Esophagus muscularis mucosa (tissue), 4 donors: ENCODE measurements around the gene PIGZ. TPM values are rescaled to one million over a fixed set of nuclear protein-coding genes. Genes with fewer than 3 reads are reported as not detected.

Source experiments
- DNase-seq: peaks from one replicate; pipeline ENCODE4 v3.0.0-alpha.2; 2017; ENCODE audit errors: extremely low spot score
- H3K27ac ChIP-seq, 4 donors: fragments of 200-600 bp; sonication (generic); replicated peaks in 1 of 4; 1 replicate in 3 of 4; 2 replicates in 1 of 4; pipeline ENCODE4 v1.5.1; 2016 to 2019; ENCODE audit warnings: mild to moderate bottlenecking in 1 of 4
- H3K27me3 ChIP-seq, 4 donors: fragments of 200-600 bp; sonication (generic); one replicate each; pipeline versions ENCODE4 v1.5.1 to v1.6.0; 2016 to 2019
- H3K36me3 ChIP-seq, 4 donors: fragments of 200-600 bp; sonication (generic); one replicate each; pipeline ENCODE4 v1.5.1; 2016 to 2019
- H3K4me1 ChIP-seq, 4 donors: fragments of 200-600 bp; sonication (generic); one replicate each; pipeline ENCODE4 v1.5.1; 2016 to 2019
- H3K4me3 ChIP-seq, 4 donors: fragments of 200-600 bp; sonication (generic); 1 replicate in 2 of 4; 2 replicates in 2 of 4; pipeline ENCODE4 v1.5.1; 2016 to 2019; ENCODE audit warnings: mild to moderate bottlenecking in 4 of 4, moderate library complexity in 1 of 4
- H3K9me3 ChIP-seq, 4 donors: fragments of 200-600 bp; sonication (generic); 1 replicate in 3 of 4; 2 replicates in 1 of 4; pipeline ENCODE4 v1.5.1; 2016 to 2019
- EP300 ChIP-seq: sonication (generic); formaldehyde crosslinking; IDR thresholded peaks from one replicate; pipeline ENCODE4 v1.6.1; 2017; ENCODE audit warnings: antibody characterized with exemption
- POLR2A ChIP-seq: fragments of 450-650 bp; IDR thresholded peaks from one replicate; pipeline ENCODE4 v1.6.1; 2017; ENCODE audit warnings: antibody characterized with exemption, moderate library complexity, mild to moderate bottlenecking, low read depth
- POLR2AphosphoS5 ChIP-seq, 2 donors: sonication (generic); formaldehyde crosslinking; IDR thresholded peaks; one replicate each; pipeline ENCODE4 v1.6.1; 2017; ENCODE audit warnings: antibody characterized with exemption in 2 of 2
- WGBS: methylation state at CpG from one replicate; pipeline ENCODE4 v1.1.5; 2018; 5-methylcytosine and 5-hydroxymethylcytosine counted together
- intact Hi-C: fragments of 100-400 bp; cut with DNase I; formaldehyde crosslinking; loops from one replicate; pipeline ENCODE4 v1.15.1; 2023
- total RNA-seq, 4 donors: library from RNA; depleted of rRNA; stranded (reverse); fragments of >200 nt; gene quantifications; one replicate each; pipeline versions ENCODE4 v1.1.0 to v1.2.1, GENCODE V29; 2016
- TF ChIP-seq, protein P1 (sequence below), 3 experiments: fragments of 200-600 bp in 2 of 3; fragments of 450-650 bp in 1 of 3; sonication (generic) in 2 of 3; IDR thresholded peaks; one replicate each; pipeline ENCODE4 v1.5.1; 2017 to 2019; ENCODE audit warnings: antibody characterized with exemption in 3 of 3, mild to moderate bottlenecking in 2 of 3, moderate library complexity in 1 of 3

The PIGZ gene
- total RNA-seq, 4 donors from 2014 or later: 12.9 to 18.2 (median 15.4) TPM

- Histone ChIP-seq H3K4me1 (peaks cover 0 to 8% (median 4%) of the 10 kb centered on the region in 4 donors), H3K36me3 (no peaks in the 10 kb centered on the region), H3K27me3 (peaks cover 0 to 4% (median 0%) of the 10 kb centered on the region in 4 donors), H3K27ac (no peak overlapping the region), H3K9me3 (no peaks in the 10 kb centered on the region), H3K4me3 (no peak overlapping the region)
- TF ChIP-seq EP300 (no peak), POLR2AphosphoS5 (IDR thresholded peaks at IDR 0.05) (no peak), POLR2A (no peak)
- TF ChIP-seq, protein P1, sequence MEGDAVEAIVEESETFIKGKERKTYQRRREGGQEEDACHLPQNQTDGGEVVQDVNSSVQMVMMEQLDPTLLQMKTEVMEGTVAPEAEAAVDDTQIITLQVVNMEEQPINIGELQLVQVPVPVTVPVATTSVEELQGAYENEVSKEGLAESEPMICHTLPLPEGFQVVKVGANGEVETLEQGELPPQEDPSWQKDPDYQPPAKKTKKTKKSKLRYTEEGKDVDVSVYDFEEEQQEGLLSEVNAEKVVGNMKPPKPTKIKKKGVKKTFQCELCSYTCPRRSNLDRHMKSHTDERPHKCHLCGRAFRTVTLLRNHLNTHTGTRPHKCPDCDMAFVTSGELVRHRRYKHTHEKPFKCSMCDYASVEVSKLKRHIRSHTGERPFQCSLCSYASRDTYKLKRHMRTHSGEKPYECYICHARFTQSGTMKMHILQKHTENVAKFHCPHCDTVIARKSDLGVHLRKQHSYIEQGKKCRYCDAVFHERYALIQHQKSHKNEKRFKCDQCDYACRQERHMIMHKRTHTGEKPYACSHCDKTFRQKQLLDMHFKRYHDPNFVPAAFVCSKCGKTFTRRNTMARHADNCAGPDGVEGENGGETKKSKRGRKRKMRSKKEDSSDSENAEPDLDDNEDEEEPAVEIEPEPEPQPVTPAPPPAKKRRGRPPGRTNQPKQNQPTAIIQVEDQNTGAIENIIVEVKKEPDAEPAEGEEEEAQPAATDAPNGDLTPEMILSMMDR (IDR thresholded peaks at IDR 0.05): no peak
- 77% methylated on average over 4 of the region's 4 CpGs for WGBS
- intact Hi-C loops: no loop called here
- DNase-seq: no peak
Measured at GRCh38 chr3:196975349-196975748, 6.7 kb upstream of the PIGZ start.

GRCh38 chr3:196974661-196975060 is 6.0 kb upstream of the PIGZ start:
- DNase-seq: no peak
- H3K4me3 ChIP-seq: no peak overlapping the region
- H3K27ac ChIP-seq: no peak overlapping the region
- no peaks in the 10 kb centered on the region for H3K36me3 ChIP-seq
- peaks cover 0 to 4% (median 0%) of the 10 kb centered on the region in 4 donors for H3K27me3 ChIP-seq
- intact Hi-C loops: no loop called here
- H3K4me1 ChIP-seq: peaks cover 3 to 15% (median 8%) of the 10 kb centered on the region in 4 donors
- TF ChIP-seq POLR2AphosphoS5 (IDR thresholded peaks at IDR 0.05) (no peak), POLR2A (no peak), EP300 (no peak)
- TF ChIP-seq, protein P1 (IDR thresholded peaks at IDR 0.05): no peak
- 90% methylated on average over 5 of the region's 5 CpGs for WGBS
- H3K9me3 ChIP-seq: no peaks in the 10 kb centered on the region

GRCh38 chr3:196971094-196971698 is 2.6 kb upstream of the PIGZ start:
- 86% methylated on average over 7 of the region's 7 CpGs for WGBS
- TF ChIP-seq, protein P1 (IDR thresholded peaks at IDR 0.05): no peak
- TF ChIP-seq POLR2A: no peak
- no peak for TF ChIP-seq EP300
- TF ChIP-seq POLR2AphosphoS5 (IDR thresholded peaks at IDR 0.05): no peak
- H3K27ac ChIP-seq: no peak overlapping the region
- H3K36me3 ChIP-seq: peaks cover 0 to 9% (median 4%) of the 10 kb centered on the region in 4 donors
- H3K9me3 ChIP-seq: no peaks in the 10 kb centered on the region
- no peaks in the 10 kb centered on the region for H3K27me3 ChIP-seq
- H3K4me3 ChIP-seq: no peak overlapping the region
- DNase-seq: no peak
- intact Hi-C loops: no loop called here
- H3K4me1 ChIP-seq: peaks cover 11 to 34% (median 24%) of the 10 kb centered on the region in 4 donors

GRCh38 chr3:196970547-196971093 is 2.0 kb upstream of the PIGZ start:
- H3K36me3 ChIP-seq: peaks cover 0 to 9% (median 4%) of the 10 kb centered on the region in 4 donors
- DNase-seq: no peak
- H3K27ac ChIP-seq: no peak overlapping the region
- no peaks in the 10 kb centered on the region for H3K9me3 ChIP-seq
- intact Hi-C loops: no loop called here
- TF ChIP-seq EP300: no peak
- TF ChIP-seq, protein P1 (IDR thresholded peaks at IDR 0.05): no peak
- no peak for TF ChIP-seq POLR2A
- no peak for TF ChIP-seq POLR2AphosphoS5 (IDR thresholded peaks at IDR 0.05)
- H3K27me3 ChIP-seq: no peaks in the 10 kb centered on the region
- H3K4me3 ChIP-seq: no peak overlapping the region
- H3K4me1 ChIP-seq: peaks cover 11 to 35% (median 24%) of the 10 kb centered on the region in 4 donors
- WGBS: 93% methylated on average over 15 of the region's 15 CpGs
